ENCODE results near the gene INTS11. TPM values are rescaled to one million over a fixed set of nuclear protein-coding genes. Genes with fewer than 3 reads are reported as not detected.

Gene INTS11
- total and polyA plus RNA-seq, 9 of the 15 experiments (the other 6 are each of a cell fraction or from before 2014, with no cell fraction given), result 3.6 to 183 (median 110) TPM

DNA sequence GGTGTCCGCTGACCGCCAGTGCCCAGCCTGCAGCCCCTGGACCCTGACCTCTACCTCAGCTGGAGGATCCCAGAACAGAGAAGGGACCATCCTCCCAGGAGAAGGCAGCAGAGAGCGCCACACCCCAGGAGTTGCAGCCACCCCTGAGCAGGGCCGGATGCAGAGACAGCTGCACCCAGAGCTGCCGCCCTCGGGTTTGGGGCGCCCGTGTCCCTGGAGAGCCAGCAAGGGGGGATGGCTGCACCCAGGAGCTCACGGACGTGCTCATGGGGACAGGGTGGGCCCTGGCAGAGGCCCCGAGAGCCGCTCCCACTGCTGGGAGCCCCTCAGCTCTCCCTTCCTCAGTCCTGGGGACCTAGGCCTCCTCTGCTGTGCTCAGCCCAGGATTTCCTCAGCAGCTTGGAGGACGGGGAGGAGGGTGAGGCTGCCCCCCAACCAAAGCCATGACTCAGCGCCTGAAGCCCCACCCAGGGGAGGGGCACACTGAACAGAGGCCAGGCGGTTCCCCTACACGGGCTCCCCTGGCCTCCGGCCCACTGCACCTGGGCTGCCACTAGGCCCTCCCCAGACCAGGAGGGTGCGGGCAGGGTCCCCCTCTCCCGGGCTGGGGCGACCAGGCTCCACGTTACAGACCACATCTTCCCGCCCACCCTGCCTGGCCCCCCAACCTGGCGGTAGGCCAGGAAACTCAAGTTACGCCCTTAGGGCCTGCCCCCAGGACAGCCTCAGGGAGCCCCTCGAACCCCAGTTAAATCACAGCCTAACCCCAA, 19.0 kb downstream of the INTS11 start (continued):
- TF ChIP-seq RBM17 (IDR thresholded peaks at IDR 0.05; ENCODE audit: borderline replicate concordance, low read depth, low read length), result no peak
- TF ChIP-seq TEAD4 (IDR thresholded peaks at IDR 0.05; ENCODE audit: low read length), result no peak
- no peak for TF ChIP-seq TEAD4 (CRISPR knock-in tag; IDR thresholded peaks at IDR 0.05; ENCODE audit: borderline replicate concordance)
- 0 out of 2 replicates have a peak, but pooled peaks have one; percentile 19 for TF ChIP-seq SMARCA4 (IDR thresholded peaks at IDR 0.05)
- no peak for TF ChIP-seq SRSF9 (IDR thresholded peaks at IDR 0.05; ENCODE audit: borderline replicate concordance, low read depth, low read length)
- TF ChIP-seq ZBTB5 (IDR thresholded peaks at IDR 0.05), result no peak
- TF ChIP-seq NFIC (IDR thresholded peaks at IDR 0.05), result peak; percentile 94
- no peak for TF ChIP-seq SRF (CRISPR knock-in tag; IDR thresholded peaks at IDR 0.05)
- 0 out of 2 replicates have a peak, but pooled peaks have one; percentile 32 for TF ChIP-seq SMARCC2 (IDR thresholded peaks at IDR 0.05; ENCODE audit: low read depth)
- no peak for TF ChIP-seq ZNF785 (CRISPR knock-in tag; IDR thresholded peaks at IDR 0.05)
- TF ChIP-seq ZNF311 (CRISPR knock-in tag; IDR thresholded peaks at IDR 0.05), result no peak
- TF ChIP-seq ZNF184 (CRISPR knock-in tag; IDR thresholded peaks at IDR 0.05), result no peak
- TF ChIP-seq ZNF407 (IDR thresholded peaks at IDR 0.05; ENCODE audit: low read depth), result no peak
- no peak for TF ChIP-seq KLF6 (CRISPR knock-in tag; IDR thresholded peaks at IDR 0.05; ENCODE audit: borderline replicate concordance)
- TF ChIP-seq NFRKB (IDR thresholded peaks at IDR 0.05; ENCODE audit: low read depth), result no peak
- TF ChIP-seq LEF1 (IDR thresholded peaks at IDR 0.05), result peak; percentile 34; the same call in 1 of the 2 replicates
- 0 out of 2 replicates have a peak, but pooled peaks have one; percentile 47 for TF ChIP-seq ETV1 (tag; conservative IDR thresholded peaks at IDR 0.05; ENCODE audit: low read depth)

Data from K562 (cell line).